NCI-H1930 (cell line): Measurements from ENCODE around the gene HFM1.

Experiments used
- DNase-seq, 2 experiments: peaks; one replicate each; lab custom pipeline; 2025; lab: John Stamatoyannopoulos, UW

The HFM1 gene

GRCh38 chr1:91261655-91262054 lies 143.0 kb downstream of the HFM1 start:
- no peak for DNase-seq

- no peak for DNase-seq
Observed at GRCh38 chr1:91245435-91245834, 159.2 kb downstream of the HFM1 start.

- DNase-seq: no peak
Observed at GRCh38 chr1:91244737-91245136, 159.9 kb downstream of the HFM1 start.

GRCh38 chr1:91243171-91243570 lies 161.5 kb downstream of the HFM1 start:
- DNase-seq: no peak

- no peak for DNase-seq
Observed at GRCh38 chr1:91234181-91234580, 170.5 kb downstream of the HFM1 start.

GRCh38 chr1:91226741-91227140 lies 177.9 kb downstream of the HFM1 start:
- DNase-seq: no peak

GRCh38 chr1:91224878-91225277 lies 179.8 kb downstream of the HFM1 start:
- DNase-seq: no peak

- DNase-seq: no peak
Observed at GRCh38 chr1:91221017-91221416, 183.6 kb downstream of the HFM1 start.

- no peak for DNase-seq
Observed at GRCh38 chr1:91217911-91218310, 186.7 kb downstream of the HFM1 start.
